Thymus (tissue), 11 donors: Measurements from ENCODE around the gene SIMC1. TPM values are rescaled to one million over a fixed set of nuclear protein-coding genes. Genes with fewer than 3 reads are reported as not detected.

Source experiments
- DNase-seq, 9 donors: peaks; one replicate each; pipeline ENCODE4 v3.0.0-alpha.2; 2013; ENCODE audit warnings: low spot score in 9 of 9, low read depth in 6 of 9, missing footprints in 1 of 9
- H3K27ac ChIP-seq, 2 donors: one replicate each; pipeline ENCODE4 v1.5.1; 2013; ENCODE audit warnings: control low read depth in 1 of 2, low read depth in 1 of 2, low read length in 1 of 2, mild to moderate bottlenecking in 1 of 2, moderate library complexity in 1 of 2
- H3K27me3 ChIP-seq, 2 donors: one replicate each; pipeline ENCODE4 v1.5.1; 2013; ENCODE audit warnings: low read length in 1 of 2; ENCODE audit not compliant: control insufficient read depth in 2 of 2, insufficient read depth in 1 of 2
- H3K36me3 ChIP-seq, 2 donors: one replicate each; pipeline ENCODE4 v1.5.1; 2013; ENCODE audit warnings: low read length in 1 of 2, mild to moderate bottlenecking in 1 of 2, moderate library complexity in 1 of 2; ENCODE audit not compliant: control insufficient read depth in 2 of 2, insufficient read depth in 2 of 2
- H3K4me1 ChIP-seq, 2 donors: one replicate each; pipeline ENCODE4 v1.5.1; 2013; ENCODE audit warnings: low read length in 2 of 2; ENCODE audit not compliant: control insufficient read depth in 2 of 2, insufficient read depth in 2 of 2
- H3K4me3 ChIP-seq, 2 donors: one replicate each; pipeline ENCODE4 v1.5.1; 2013; ENCODE audit warnings: low read length in 2 of 2, control low read depth in 1 of 2, mild to moderate bottlenecking in 1 of 2
- H3K9me3 ChIP-seq, 2 donors: one replicate each; pipeline ENCODE4 v1.5.1; 2013; ENCODE audit warnings: low read length in 1 of 2, mild to moderate bottlenecking in 1 of 2; ENCODE audit not compliant: control insufficient read depth in 2 of 2, insufficient read depth in 1 of 2
- WGBS: extraction: QIAGEN DNeasy Blood & Tissue Kit; methylation state at CpG from one replicate; pipeline ENCODE4 v1.1.7; 2013; 5-methylcytosine and 5-hydroxymethylcytosine counted together
- polyA plus RNA-seq: library from polyadenylated mRNA; stranded (reverse); fragments of 200-250 nt; gene quantifications from one replicate; pipeline ENCODE4 v1.2.3, GENCODE V29; 2013
- total RNA-seq: library from RNA; stranded (reverse); fragments of 120-200 nt; gene quantifications from one replicate; pipeline ENCODE4 v1.2.4, GENCODE V29; 2013
- donor health status: healthy.

Gene SIMC1
- total and polyA plus RNA-seq, 2 donors: 5.3 to 10.2 TPM

DNA sequence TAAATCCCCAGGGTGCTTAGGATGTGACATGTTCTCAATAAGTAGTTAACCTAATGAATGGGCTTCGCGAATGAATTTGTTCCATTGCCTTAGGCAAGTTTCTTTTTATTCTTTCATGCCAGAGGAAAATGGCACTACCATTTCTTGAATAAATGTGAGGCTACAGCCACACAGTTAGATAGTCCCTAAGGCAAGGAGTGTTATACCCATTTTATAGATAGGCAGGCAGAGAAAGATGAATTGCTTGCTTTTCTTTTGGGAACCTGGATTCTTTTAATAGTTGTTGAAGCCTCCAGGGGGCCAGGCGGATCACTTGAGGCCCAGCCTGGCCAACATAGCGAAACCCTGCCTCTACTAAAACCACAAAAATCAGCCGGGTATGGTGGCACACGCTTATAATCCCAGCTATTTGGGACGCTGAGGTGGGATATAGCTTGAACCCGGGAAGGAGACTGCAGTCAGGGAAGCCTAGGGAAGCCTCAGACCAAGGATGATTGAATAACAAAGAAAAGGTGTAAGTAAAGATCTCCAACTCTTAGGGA, 149.2 kb downstream of the SIMC1 start:
- Histone ChIP-seq H3K36me3 (peaks cover 38 to 56% of the 10 kb centered on the region in 2 donors), H3K4me1 (peaks cover 7 to 22% of the 10 kb centered on the region in 2 donors), H3K4me3 (peak overlapping the region; percentile 70 to 97), H3K9me3 (peaks cover 0 to 7% of the 10 kb centered on the region in 2 donors), H3K27me3 (no peaks in the 10 kb centered on the region), H3K27ac (no peak overlapping the region)
- DNase-seq: no peak
- WGBS: 45% methylated on average over 8 of the region's 8 CpGs

DNA sequence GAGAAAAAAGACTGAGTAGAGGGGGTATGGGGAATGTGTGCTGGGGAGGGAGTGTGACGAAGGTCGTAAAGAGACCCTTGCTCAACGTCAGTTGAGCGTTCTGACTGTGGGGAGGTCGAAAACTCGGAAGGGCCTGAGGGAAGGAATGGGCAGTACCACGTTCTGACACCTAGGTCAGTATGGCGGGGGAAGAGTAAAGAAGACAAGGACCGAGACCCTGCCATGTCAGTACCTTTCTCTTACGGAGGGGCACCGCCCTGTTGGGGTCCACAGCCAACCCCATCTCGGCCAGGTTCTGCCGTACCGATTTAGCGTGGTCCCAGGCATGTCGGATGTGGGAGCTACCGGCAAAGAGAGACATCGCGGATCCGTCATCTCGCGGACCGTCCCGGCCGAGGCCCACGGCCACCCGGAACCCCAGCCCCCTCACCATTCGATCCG, 149.8 kb downstream of the SIMC1 start:
- no peak for DNase-seq
- Histone ChIP-seq H3K27ac (no peak overlapping the region), H3K4me1 (peaks cover 7 to 22% of the 10 kb centered on the region in 2 donors), H3K27me3 (no peaks in the 10 kb centered on the region), H3K4me3 (peak overlapping the region; percentile 70 to 97), H3K9me3 (peaks cover 0 to 7% of the 10 kb centered on the region in 2 donors), H3K36me3 (peaks cover 42 to 55% of the 10 kb centered on the region in 2 donors)
- under 1% methylated on average over 29 of the region's 29 CpGs for WGBS

DNA sequence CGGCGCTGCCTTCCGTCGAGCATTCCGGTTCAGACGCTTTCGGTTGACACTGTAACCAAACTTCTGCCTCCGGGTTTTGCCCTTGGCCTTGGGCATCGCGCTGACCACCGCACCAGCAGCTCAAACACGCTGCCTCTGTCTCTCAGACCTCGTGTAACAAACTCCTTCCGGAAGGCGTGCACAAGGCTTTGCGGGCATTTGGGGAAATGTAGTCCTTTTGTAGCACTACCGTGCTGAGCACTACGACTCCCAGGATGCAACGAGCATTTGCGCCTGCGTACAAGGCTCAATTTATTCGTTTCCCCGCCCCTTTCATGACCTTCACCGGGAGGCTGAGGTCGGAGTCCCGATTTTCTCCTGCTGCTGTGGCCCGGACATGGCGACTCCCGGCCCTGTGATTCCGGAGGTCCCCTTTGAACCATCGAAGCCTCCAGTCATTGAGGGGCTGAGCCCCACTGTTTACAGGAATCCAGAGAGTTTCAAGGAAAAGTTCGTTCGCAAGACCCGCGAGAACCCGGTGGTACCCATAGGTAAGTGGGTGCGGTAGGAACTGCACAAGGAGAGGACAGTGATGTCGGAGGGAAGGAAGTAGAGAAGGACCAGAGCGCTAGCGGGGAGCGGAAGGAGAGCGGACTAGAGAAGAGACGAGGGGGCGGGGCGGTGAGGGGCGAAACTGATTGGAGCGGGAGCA, 150.4 kb downstream of the SIMC1 start, which contains the start of the genes HIGD2A and NOP16:
TSS of gene HIGD2A (plus strand) at position 308 of the 691 bp plus-strand sequence. CDS start at position 377, 69 bp downstream.
TSS of gene NOP16 (minus strand) at position 155 of the 691 bp plus-strand sequence. CDS start at position 96, 59 bp downstream.
- DNase-seq: peak; percentile 96 to 100 (median 98)
- Histone ChIP-seq H3K4me3 (peak within 1 kb of the TSS; percentile 70 to 97), H3K27ac (peak within 1 kb of the TSS; percentile 96 to 98), H3K4me1 (peaks cover 7 to 22% of the 10 kb centered on the region in 2 donors), H3K36me3 (peaks cover 39 to 55% of the 10 kb centered on the region in 2 donors), H3K27me3 (no peaks in the 10 kb centered on the region), H3K9me3 (peaks cover 0 to 7% of the 10 kb centered on the region in 2 donors)
- WGBS: under 1% methylated on average over 47 of the region's 47 CpGs

DNA sequence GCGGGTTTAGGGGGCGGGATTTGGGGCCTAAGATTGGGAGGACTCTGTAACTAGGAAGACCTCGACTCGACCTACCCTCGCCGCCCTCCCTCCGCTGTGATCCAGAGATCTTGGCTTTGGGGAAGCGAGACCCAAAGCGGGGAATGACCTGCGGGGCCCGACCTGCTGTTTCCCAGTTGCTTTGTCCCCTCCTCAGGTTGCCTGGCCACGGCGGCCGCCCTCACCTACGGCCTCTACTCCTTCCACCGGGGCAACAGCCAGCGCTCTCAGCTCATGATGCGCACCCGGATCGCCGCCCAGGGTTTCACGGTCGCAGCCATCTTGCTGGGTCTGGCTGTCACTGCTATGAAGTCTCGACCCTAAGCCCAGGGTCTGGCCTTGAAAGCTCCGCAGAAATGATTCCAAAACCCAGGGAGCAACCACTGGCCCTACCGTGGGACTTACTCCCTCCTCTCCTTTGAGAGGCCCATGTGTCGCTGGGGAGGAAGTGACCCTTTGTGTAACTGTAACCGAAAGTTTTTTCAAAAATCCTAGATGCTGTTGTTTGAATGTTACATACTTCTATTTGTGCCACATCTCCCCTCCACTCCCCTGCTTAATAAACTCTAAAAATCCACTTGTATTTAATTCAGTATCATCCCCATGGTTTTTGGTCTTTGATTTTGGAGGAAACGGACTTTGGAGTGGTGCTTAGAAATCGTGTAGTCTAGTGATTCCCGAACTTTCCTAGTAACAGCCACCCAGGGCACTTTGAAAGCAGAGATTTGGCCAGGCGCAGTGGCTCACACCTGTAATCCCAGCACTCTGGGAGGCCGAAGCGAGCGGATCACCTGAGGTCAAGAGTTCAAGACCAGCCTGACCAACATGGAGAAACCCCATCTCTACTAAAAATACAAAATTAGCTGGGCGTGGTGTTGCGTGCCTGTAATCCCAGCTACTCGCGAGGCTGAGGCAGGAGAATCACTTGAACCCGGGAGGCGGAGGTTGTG, 151.2 kb downstream of the SIMC1 start:
- H3K4me1 ChIP-seq: peaks cover 7 to 22% of the 10 kb centered on the region in 2 donors

DNA sequence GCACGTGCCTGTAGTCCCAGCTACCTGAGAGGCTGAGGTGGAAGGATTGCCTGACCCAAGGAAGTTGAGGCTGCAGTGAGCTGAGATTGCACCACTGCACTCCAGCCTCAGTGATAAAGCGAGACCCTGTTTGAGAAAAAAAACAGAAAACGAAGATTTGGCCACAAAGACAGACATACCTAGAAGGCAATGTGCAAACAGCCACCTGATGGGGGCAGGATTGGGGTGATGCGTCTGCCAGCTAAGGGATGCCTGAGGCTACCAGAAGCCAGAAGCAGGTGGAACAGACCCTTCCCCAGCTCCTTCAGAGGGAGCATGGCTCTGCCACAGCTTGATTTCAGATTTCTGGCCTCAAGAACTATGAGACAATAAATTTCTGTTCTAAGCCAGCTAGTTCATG, 153.3 kb downstream of the SIMC1 start:
- Histone ChIP-seq H3K27me3 (no peaks in the 10 kb centered on the region), H3K4me1 (peaks cover 7 to 21% of the 10 kb centered on the region in 2 donors), H3K27ac (no peak overlapping the region), H3K36me3 (peaks cover 39% of the 10 kb centered on the region in 2 donors), H3K4me3 (no peak overlapping the region), H3K9me3 (peaks cover 0 to 7% of the 10 kb centered on the region in 2 donors)
- 83% methylated on average over 4 of the region's 4 CpGs for WGBS
- no peak for DNase-seq

More for the DNA sequence above, 151.2 kb downstream of the SIMC1 start:
- Histone ChIP-seq H3K27ac (peak overlapping the region; percentile 95 to 98), H3K9me3 (peaks cover 0 to 7% of the 10 kb centered on the region in 2 donors), H3K27me3 (no peaks in the 10 kb centered on the region), H3K36me3 (peaks cover 34 to 51% of the 10 kb centered on the region in 2 donors), H3K4me3 (peak overlapping the region; percentile 70 to 97)
- 29% methylated on average over 41 of the region's 41 CpGs for WGBS
- no peak for DNase-seq

DNA sequence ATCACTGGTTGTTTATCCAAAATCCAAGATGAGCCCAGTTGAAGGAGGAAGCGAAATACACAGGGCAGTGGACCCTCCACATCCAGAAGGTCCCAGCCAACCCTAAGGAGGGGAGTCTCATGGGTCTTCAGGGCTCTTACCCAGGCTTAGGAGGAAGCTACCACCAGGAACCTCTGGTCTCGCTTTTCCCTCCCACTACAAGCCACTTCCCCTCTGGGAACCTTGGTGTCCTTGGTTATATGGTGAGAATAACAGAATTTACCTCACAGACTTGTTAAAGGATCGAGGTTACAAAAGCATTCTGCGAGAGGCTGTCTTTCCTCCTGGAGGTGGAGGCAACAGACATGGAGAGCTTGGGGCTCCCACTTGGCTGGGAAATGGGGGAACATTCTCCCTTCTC, 153.8 kb downstream of the SIMC1 start:
- WGBS: 98% methylated on average over 4 of the region's 4 CpGs
- Histone ChIP-seq H3K27me3 (no peaks in the 10 kb centered on the region), H3K9me3 (peaks cover 0 to 7% of the 10 kb centered on the region in 2 donors), H3K36me3 (peaks cover 41 to 43% of the 10 kb centered on the region in 2 donors), H3K4me1 (peaks cover 7 to 18% of the 10 kb centered on the region in 2 donors), H3K4me3 (no peak overlapping the region), H3K27ac (no peak overlapping the region)
- no peak for DNase-seq

DNA sequence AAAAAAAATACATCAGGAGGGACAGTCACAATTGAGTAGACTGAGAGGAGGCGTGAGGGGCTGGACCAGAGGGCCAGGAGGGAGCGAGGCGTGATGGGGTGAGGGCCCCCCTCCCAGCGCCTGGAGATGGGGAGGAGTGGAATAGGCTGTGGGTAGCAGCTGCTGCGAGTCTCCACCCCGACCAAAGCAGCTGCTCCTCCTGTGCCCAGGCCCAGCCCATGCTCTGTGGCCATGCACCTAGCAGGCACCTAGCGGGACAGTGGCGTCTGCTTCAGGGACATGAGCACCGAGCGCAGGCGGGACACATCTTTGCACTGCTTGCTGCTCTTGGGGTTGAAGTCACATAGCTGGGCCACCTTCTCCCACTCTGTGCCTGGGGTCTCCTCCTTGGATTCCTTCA, 154.3 kb downstream of the SIMC1 start:
- H3K36me3 ChIP-seq: peaks cover 41 to 49% of the 10 kb centered on the region in 2 donors
- no peak overlapping the region for H3K4me3 ChIP-seq
- no peak overlapping the region for H3K27ac ChIP-seq
- H3K9me3 ChIP-seq: peaks cover 0 to 7% of the 10 kb centered on the region in 2 donors
- WGBS: 97% methylated on average over 11 of the region's 11 CpGs
- H3K27me3 ChIP-seq: no peaks in the 10 kb centered on the region
- H3K4me1 ChIP-seq: peaks cover 2 to 13% of the 10 kb centered on the region in 2 donors
- DNase-seq: no peak

DNA sequence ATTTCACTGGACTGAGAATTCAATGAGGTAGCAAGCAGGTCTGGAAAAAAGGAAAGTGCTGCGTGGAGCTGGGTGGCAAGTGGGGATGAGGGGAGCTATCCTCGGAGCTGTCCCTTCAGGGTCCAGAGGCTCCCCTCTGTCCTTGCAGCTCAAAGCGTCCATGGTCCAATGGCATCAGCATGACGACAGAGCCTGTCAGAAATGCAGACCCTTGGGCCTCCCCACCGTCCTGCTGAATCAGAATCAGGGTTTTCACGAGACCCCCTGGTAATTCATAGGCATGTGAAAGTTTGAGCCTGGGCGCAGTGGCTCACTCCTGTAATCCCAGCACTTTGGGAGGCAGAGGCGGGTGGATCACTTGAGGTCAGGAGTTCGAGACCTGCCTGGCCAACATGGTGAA, 155.9 kb downstream of the SIMC1 start:
- Histone ChIP-seq H3K9me3 (no peaks in the 10 kb centered on the region), H3K36me3 (peaks cover 44 to 52% of the 10 kb centered on the region in 2 donors), H3K4me1 (peaks cover 0 to 5% of the 10 kb centered on the region in 2 donors), H3K4me3 (no peak overlapping the region), H3K27me3 (no peaks in the 10 kb centered on the region), H3K27ac (no peak overlapping the region)
- DNase-seq: no peak
- WGBS: 97% methylated on average over 9 of the region's 9 CpGs
